PC-9 (cell line): ENCODE data around the gene USP10. TPM values are rescaled to one million over a fixed set of nuclear protein-coding genes. Genes with fewer than 3 reads are reported as not detected.

Experiments used
- BruUV-seq: library from RNA; stranded (reverse); fragments of 400-500 nt; replicated peaks from 2 replicates; lab custom pipeline; 2021; lab: Mats Ljungman, UMichigan
- CTCF ChIA-PET: fragments of 300-600 bp; sonication (Branson Sonifier 250); formaldehyde crosslinking; loops from one replicate; lab custom pipeline; 2022; ENCODE audit warnings: antibody characterized with exemption; lab: Charles Lee
- POLR2A ChIA-PET: fragments of 300-600 bp; sonication (Branson Sonifier 250); formaldehyde crosslinking; loops from one replicate; lab custom pipeline; 2022; ENCODE audit warnings: antibody characterized with exemption; ENCODE audit not compliant: unreplicated experiment; lab: Charles Lee
- DNase-seq, 2 experiments: peaks; one replicate each; pipeline versions ENCODE4 v3.0.0 to v3.0.0-alpha.2; 2015 to 2022; ENCODE audit warnings: mixed read lengths in 1 of 2
- H2AFZ ChIP-seq: fragments of 200-600 bp; sonication (generic); 2 replicates; pipeline ENCODE4 v1.8.1; 2017; ENCODE audit warnings: antibody characterized with exemption
- H3F3A ChIP-seq: fragments of 200-600 bp; sonication (generic); 2 replicates; pipeline ENCODE4 v1.8.1; 2017; ENCODE audit warnings: antibody characterized with exemption, mild to moderate bottlenecking, low read depth; ENCODE audit not compliant: insufficient read depth
- H3K27ac ChIP-seq: fragments of 200-600 bp; sonication (generic); 2 replicates; pipeline ENCODE4 v1.6.1; 2016; ENCODE audit warnings: mixed run types
- H3K27me3 ChIP-seq: fragments of 200-600 bp; sonication (generic); 2 replicates; pipeline ENCODE4 v1.6.1; 2016; ENCODE audit warnings: low read depth, mixed run types; ENCODE audit not compliant: insufficient read depth
- H3K36me3 ChIP-seq: fragments of 200-600 bp; sonication (generic); 2 replicates; pipeline ENCODE4 v1.6.1; 2016; ENCODE audit warnings: low read depth, mixed run types
- H3K4me1 ChIP-seq: fragments of 200-600 bp; sonication (generic); replicated peaks from 2 replicates; pipeline ENCODE4 v1.6.1; 2016; ENCODE audit warnings: mixed run types; ENCODE audit not compliant: insufficient read depth
- H3K4me2 ChIP-seq: fragments of 200-600 bp; sonication (generic); 2 replicates; pipeline ENCODE4 v1.6.1; 2017; ENCODE audit warnings: mixed run types
- H3K4me3 ChIP-seq: fragments of 200-600 bp; sonication (generic); 2 replicates; pipeline ENCODE4 v1.6.1; 2016; ENCODE audit warnings: mixed run types
- H3K79me2 ChIP-seq: fragments of 200-600 bp; sonication (generic); 2 replicates; pipeline ENCODE4 v1.6.1; 2017; ENCODE audit warnings: low read depth, mixed run types
- H3K9me2 ChIP-seq: fragments of 200-600 bp; sonication (generic); 2 replicates; pipeline ENCODE4 v1.8.1; 2017; ENCODE audit warnings: mild to moderate bottlenecking; ENCODE audit not compliant: insufficient read depth
- H3K9me3 ChIP-seq: fragments of 200-600 bp; sonication (generic); 2 replicates; pipeline ENCODE4 v1.8.1; 2016; ENCODE audit warnings: low read depth; ENCODE audit not compliant: insufficient read depth
- H4K20me1 ChIP-seq: fragments of 200-600 bp; sonication (generic); 2 replicates; pipeline ENCODE4 v1.8.1; 2017; ENCODE audit not compliant: insufficient read depth
- CTCF ChIP-seq: fragments of 200-600 bp; sonication (generic); conservative IDR thresholded peaks from 2 replicates; pipeline ENCODE4 v1.6.1; 2017; ENCODE audit warnings: mixed run types, antibody characterized with exemption, mild to moderate bottlenecking, moderate library complexity
- EZH2 ChIP-seq: fragments of 200-600 bp; sonication (generic); IDR thresholded peaks from 2 replicates; pipeline ENCODE4 v1.8.0; 2017; ENCODE audit warnings: antibody characterized with exemption, low read depth
- intact Hi-C: fragments of 100-400 bp; cut with micrococcal nuclease; formaldehyde crosslinking; loops from one replicate; pipeline ENCODE4 v1.10.0; 2022; ENCODE audit not compliant: unreplicated experiment
- total RNA-seq: library from RNA; stranded (reverse); gene quantifications from 2 replicates; pipeline ENCODE4 v1.2.3, GENCODE V29; 2021

Gene USP10
- total RNA-seq, 1 experiment from 2014 or later = 109 TPM

- ChIA-PET CTCF (no interaction called here), POLR2A (no interaction called here)
- peaks cover 14% of the 10 kb centered on the region for H3K4me1 ChIP-seq
- H3K4me3 ChIP-seq = no peak overlapping the region
- no peaks in the 10 kb centered on the region for H3K9me2 ChIP-seq
- no peak overlapping the region for H2AFZ ChIP-seq
- H3K9me3 ChIP-seq = no peaks in the 10 kb centered on the region
- no peak for DNase-seq
- no peak for TF ChIP-seq CTCF
- TF ChIP-seq EZH2 = no peak
- BruUV-seq = no TSS peak
- no peak overlapping the region for H3K27ac ChIP-seq
- H3K4me2 ChIP-seq = no peak overlapping the region
- H3K79me2 ChIP-seq = no peaks in the 10 kb centered on the region
- H3K27me3 ChIP-seq = no peaks in the 10 kb centered on the region
- H3K36me3 ChIP-seq = no peaks in the 10 kb centered on the region
- intact Hi-C loops = no loop called here
- no peaks in the 10 kb centered on the region for H4K20me1 ChIP-seq
- peaks cover 19% of the 10 kb centered on the region; the same call in 1 of the 2 replicates for H3F3A ChIP-seq
Observed at GRCh38 chr16:84827131-84827574, 127.4 kb downstream of the USP10 start.

- no peaks in the 10 kb centered on the region for H3K36me3 ChIP-seq
- TF ChIP-seq EZH2 (no peak), CTCF (no peak)
- no TSS peak for BruUV-seq
- no peak overlapping the region for H3K27ac ChIP-seq
- no peaks in the 10 kb centered on the region for H3K9me3 ChIP-seq
- no peaks in the 10 kb centered on the region for H3K9me2 ChIP-seq
- H3F3A ChIP-seq = peaks cover 19% of the 10 kb centered on the region; the same call in 1 of the 2 replicates
- DNase-seq = peak; percentile 56 to 72
- POLR2A ChIA-PET = no interaction called here
- no peak overlapping the region for H3K4me3 ChIP-seq
- no peaks in the 10 kb centered on the region for H3K27me3 ChIP-seq
- CTCF ChIA-PET = no interaction called here
- H3K79me2 ChIP-seq = no peaks in the 10 kb centered on the region
- H2AFZ ChIP-seq = no peak overlapping the region
- intact Hi-C loops = no loop called here
- H4K20me1 ChIP-seq = no peaks in the 10 kb centered on the region
- peaks cover 14% of the 10 kb centered on the region for H3K4me1 ChIP-seq
- H3K4me2 ChIP-seq = peak overlapping the region; percentile 45
Observed at GRCh38 chr16:84827897-84828296, 128.1 kb downstream of the USP10 start.

GRCh38 chr16:84828322-84828721 lies 128.5 kb downstream of the USP10 start:
- Histone ChIP-seq H3K4me2 (peak overlapping the region; percentile 45), H3K27me3 (no peaks in the 10 kb centered on the region), H3K9me3 (no peaks in the 10 kb centered on the region), H3K4me3 (no peak overlapping the region), H3K79me2 (no peaks in the 10 kb centered on the region), H3K9me2 (no peaks in the 10 kb centered on the region), H3K27ac (no peak overlapping the region), H3K4me1 (peaks cover 14% of the 10 kb centered on the region), H2AFZ (no peak overlapping the region), H3F3A (peaks cover 19% of the 10 kb centered on the region; the same call in 1 of the 2 replicates), H3K36me3 (no peaks in the 10 kb centered on the region), H4K20me1 (no peaks in the 10 kb centered on the region)
- intact Hi-C loops = no loop called here
- no peak for DNase-seq
- BruUV-seq = no TSS peak
- TF ChIP-seq CTCF (no peak), EZH2 (no peak)
- POLR2A ChIA-PET = no interaction called here
- CTCF ChIA-PET = no interaction called here

Other genes starting within 250 kb of the USP10 start
- gene MEAK7, start 195.3 kb upstream of the USP10 start, total RNA-seq = 73.4 and 74.6 TPM in 2 replicates
- gene COTL1, start 81.9 kb upstream of the USP10 start, total RNA-seq = 458 and 512 TPM in 2 replicates
- gene KLHL36, start 51.5 kb upstream of the USP10 start, total RNA-seq = 73.8 and 81.9 TPM in 2 replicates
- 18.6 and 19.9 TPM in 2 replicates for gene CRISPLD2, start 120.0 kb downstream of the USP10 start, total RNA-seq